Dedifferentiated amniotic fluid mesenchymal stem cell (primary cell): ENCODE results near the gene RIPK1.

Experiments used
- DNase-seq: peaks from one replicate; pipeline ENCODE4 v3.0.0-alpha.2; 2016; ENCODE audit errors: extremely low spot score

RIPK1 gene

GRCh38 chr6:3085074-3085473 lies 16.8 kb downstream of the RIPK1 start:
- no peak for DNase-seq

- no peak for DNase-seq
Measured at GRCh38 chr6:3086282-3086946, 18.1 kb downstream of the RIPK1 start.

- DNase-seq: no peak
Measured at GRCh38 chr6:3088446-3088845, 20.2 kb downstream of the RIPK1 start.

GRCh38 chr6:3088968-3089367 lies 20.7 kb downstream of the RIPK1 start:
- peak; percentile 40 for DNase-seq

- DNase-seq: no peak
Measured at GRCh38 chr6:3090013-3090412, 21.7 kb downstream of the RIPK1 start.

- no peak for DNase-seq
Measured at GRCh38 chr6:3094815-3095214, 26.5 kb downstream of the RIPK1 start.

- DNase-seq: no peak
Measured at GRCh38 chr6:3102875-3103274, 34.6 kb downstream of the RIPK1 start.

- no peak for DNase-seq
Measured at GRCh38 chr6:3108746-3109414, 40.6 kb downstream of the RIPK1 start.

- DNase-seq: no peak
Measured at GRCh38 chr6:3109761-3110160, 41.5 kb downstream of the RIPK1 start.

GRCh38 chr6:3114377-3114776 lies 46.1 kb downstream of the RIPK1 start:
- no peak for DNase-seq

GRCh38 chr6:3117912-3118352 lies 49.6 kb downstream of the RIPK1 start:
- peak; percentile 73 for DNase-seq

GRCh38 chr6:3118353-3119039 lies 50.2 kb downstream of the RIPK1 start, which contains the start of gene BPHL:
BPHL (plus strand) TSS chr6:3118711; CDS start chr6:3118741, 30 bp downstream.
- DNase-seq: peak; percentile 90

GRCh38 chr6:3119040-3119723 lies 50.9 kb downstream of the RIPK1 start:
- no peak for DNase-seq

- no peak for DNase-seq
Measured at GRCh38 chr6:3120765-3121089, 52.4 kb downstream of the RIPK1 start.

- no peak for DNase-seq
Measured at GRCh38 chr6:3122823-3123182, 54.5 kb downstream of the RIPK1 start.

GRCh38 chr6:3124667-3125066 lies 56.4 kb downstream of the RIPK1 start:
- no peak for DNase-seq

GRCh38 chr6:3125815-3126214 lies 57.5 kb downstream of the RIPK1 start:
- no peak for DNase-seq

- DNase-seq: no peak
Measured at GRCh38 chr6:3128356-3129108, 60.2 kb downstream of the RIPK1 start.

GRCh38 chr6:3131695-3132094 lies 63.4 kb downstream of the RIPK1 start:
- no peak for DNase-seq

GRCh38 chr6:3133515-3133914 lies 65.2 kb downstream of the RIPK1 start:
- DNase-seq: no peak

GRCh38 chr6:3135668-3136291 lies 67.5 kb downstream of the RIPK1 start:
- no peak for DNase-seq
